ENCODE measurements around the gene GJD3.
"Not testable (repeated sequence)": the region's sequence is repeated elsewhere in the genome, so short reads cannot be mapped to it uniquely, and the experiment has no call there.

The GJD3 gene

GRCh38 chr17:40372031-40372430 lies 7.5 kb upstream of the GJD3 start:
- Histone ChIP-seq H3K27me3 (replicated peaks; ENCODE audit: insufficient read depth, low read length) (no peaks in the 10 kb centered on the region), H3K27ac (ENCODE audit: low read length) (no peak overlapping the region), H3K9ac (ENCODE audit: low read length) (no peak overlapping the region), H3K9me3 (replicated peaks; ENCODE audit: insufficient read depth, low read length) (no peaks in the 10 kb centered on the region), H2AFZ (ENCODE audit: low read length) (no peak overlapping the region), H3K9me2 (replicated peaks; ENCODE audit: insufficient read depth, low read length) (no peaks in the 10 kb centered on the region), H3K36me3 (replicated peaks; ENCODE audit: insufficient read depth, low read length) (no peaks in the 10 kb centered on the region), H3K4me3 (ENCODE audit: low read length) (no peak overlapping the region), H4K20me1 (ENCODE audit: insufficient read depth, low read length) (no peaks in the 10 kb centered on the region), H3F3A (ENCODE audit: insufficient read depth, low read length) (no peaks in the 10 kb centered on the region), H3K79me2 (ENCODE audit: low read length) (no peaks in the 10 kb centered on the region), H3K4me2 (ENCODE audit: low read depth, low read length) (no peak overlapping the region), H3K4me1 (ENCODE audit: low read length) (peaks cover 5% of the 10 kb centered on the region; the same call in 1 of the 2 replicates)
- no peak for DNase-seq
- no peak for TF ChIP-seq EZH2 (optimal IDR thresholded peaks at IDR 0.05; ENCODE audit: low read depth, low read length)

GRCh38 chr17:40371261-40371929 lies 6.9 kb upstream of the GJD3 start:
- Histone ChIP-seq H3K9me3 (replicated peaks; ENCODE audit: insufficient read depth, low read length) (no peaks in the 10 kb centered on the region), H3K27ac (ENCODE audit: low read length) (no peak overlapping the region), H3K9me2 (replicated peaks; ENCODE audit: insufficient read depth, low read length) (no peaks in the 10 kb centered on the region), H3K36me3 (replicated peaks; ENCODE audit: insufficient read depth, low read length) (no peaks in the 10 kb centered on the region), H3K4me2 (ENCODE audit: low read depth, low read length) (no peak overlapping the region), H3K27me3 (replicated peaks; ENCODE audit: insufficient read depth, low read length) (no peaks in the 10 kb centered on the region), H4K20me1 (ENCODE audit: insufficient read depth, low read length) (no peaks in the 10 kb centered on the region), H3K4me3 (ENCODE audit: low read length) (no peak overlapping the region), H3K4me1 (ENCODE audit: low read length) (peaks cover 5% of the 10 kb centered on the region; the same call in 1 of the 2 replicates), H3K9ac (ENCODE audit: low read length) (no peak overlapping the region), H3K79me2 (ENCODE audit: low read length) (no peaks in the 10 kb centered on the region), H2AFZ (ENCODE audit: low read length) (no peak overlapping the region), H3F3A (ENCODE audit: insufficient read depth, low read length) (no peaks in the 10 kb centered on the region)
- TF ChIP-seq EZH2 (optimal IDR thresholded peaks at IDR 0.05; ENCODE audit: low read depth, low read length) (no peak), EZH2phosphoT487 (IDR thresholded peaks at IDR 0.05; ENCODE audit: low read length) (no peak)
- TF ChIP-seq, protein P1, sequence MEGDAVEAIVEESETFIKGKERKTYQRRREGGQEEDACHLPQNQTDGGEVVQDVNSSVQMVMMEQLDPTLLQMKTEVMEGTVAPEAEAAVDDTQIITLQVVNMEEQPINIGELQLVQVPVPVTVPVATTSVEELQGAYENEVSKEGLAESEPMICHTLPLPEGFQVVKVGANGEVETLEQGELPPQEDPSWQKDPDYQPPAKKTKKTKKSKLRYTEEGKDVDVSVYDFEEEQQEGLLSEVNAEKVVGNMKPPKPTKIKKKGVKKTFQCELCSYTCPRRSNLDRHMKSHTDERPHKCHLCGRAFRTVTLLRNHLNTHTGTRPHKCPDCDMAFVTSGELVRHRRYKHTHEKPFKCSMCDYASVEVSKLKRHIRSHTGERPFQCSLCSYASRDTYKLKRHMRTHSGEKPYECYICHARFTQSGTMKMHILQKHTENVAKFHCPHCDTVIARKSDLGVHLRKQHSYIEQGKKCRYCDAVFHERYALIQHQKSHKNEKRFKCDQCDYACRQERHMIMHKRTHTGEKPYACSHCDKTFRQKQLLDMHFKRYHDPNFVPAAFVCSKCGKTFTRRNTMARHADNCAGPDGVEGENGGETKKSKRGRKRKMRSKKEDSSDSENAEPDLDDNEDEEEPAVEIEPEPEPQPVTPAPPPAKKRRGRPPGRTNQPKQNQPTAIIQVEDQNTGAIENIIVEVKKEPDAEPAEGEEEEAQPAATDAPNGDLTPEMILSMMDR (IDR thresholded peaks at IDR 0.05; ENCODE audit: low read length): no peak
- DNase-seq: no peak

GRCh38 chr17:40369923-40370322 lies 5.4 kb upstream of the GJD3 start:
- Histone ChIP-seq H3K79me2 (ENCODE audit: low read length) (no peaks in the 10 kb centered on the region), H3K27me3 (replicated peaks; ENCODE audit: insufficient read depth, low read length) (no peaks in the 10 kb centered on the region), H3K9me3 (replicated peaks; ENCODE audit: insufficient read depth, low read length) (no peaks in the 10 kb centered on the region), H2AFZ (ENCODE audit: low read length) (no peak overlapping the region), H3K27ac (ENCODE audit: low read length) (no peak overlapping the region), H3K9ac (ENCODE audit: low read length) (no peak overlapping the region), H3K4me2 (ENCODE audit: low read depth, low read length) (no peak overlapping the region), H3K4me1 (ENCODE audit: low read length) (peaks cover 5% of the 10 kb centered on the region; the same call in 1 of the 2 replicates), H3K36me3 (replicated peaks; ENCODE audit: insufficient read depth, low read length) (no peaks in the 10 kb centered on the region), H3K4me3 (ENCODE audit: low read length) (no peak overlapping the region), H4K20me1 (ENCODE audit: insufficient read depth, low read length) (no peaks in the 10 kb centered on the region), H3F3A (ENCODE audit: insufficient read depth, low read length) (no peaks in the 10 kb centered on the region), H3K9me2 (replicated peaks; ENCODE audit: insufficient read depth, low read length) (no peaks in the 10 kb centered on the region)
- TF ChIP-seq EZH2 (optimal IDR thresholded peaks at IDR 0.05; ENCODE audit: low read depth, low read length) (no peak), EZH2phosphoT487 (IDR thresholded peaks at IDR 0.05; ENCODE audit: low read length) (no peak)
- TF ChIP-seq, protein P1 (IDR thresholded peaks at IDR 0.05; ENCODE audit: low read length): no peak
- no peak for DNase-seq

- not testable (repeated sequence) for H3F3A ChIP-seq (ENCODE audit: insufficient read depth, low read length); H3K4me1 ChIP-seq (ENCODE audit: low read length); H4K20me1 ChIP-seq (ENCODE audit: insufficient read depth, low read length); H3K79me2 ChIP-seq (ENCODE audit: low read length); H3K36me3 ChIP-seq (replicated peaks; ENCODE audit: insufficient read depth, low read length); H3K9me3 ChIP-seq (replicated peaks; ENCODE audit: insufficient read depth, low read length); H2AFZ ChIP-seq (ENCODE audit: low read length); H3K27me3 ChIP-seq (replicated peaks; ENCODE audit: insufficient read depth, low read length); H3K4me3 ChIP-seq (ENCODE audit: low read length); H3K9ac ChIP-seq (ENCODE audit: low read length); H3K27ac ChIP-seq (ENCODE audit: low read length); H3K4me2 ChIP-seq (ENCODE audit: low read depth, low read length); DNase-seq; H3K9me2 ChIP-seq (replicated peaks; ENCODE audit: insufficient read depth, low read length)
These were observed 3.2 kb upstream of the GJD3 start for GRCh38 chr17:40367728-40368127.

Data from MM.1S (cell line).